Dedifferentiated amniotic fluid mesenchymal stem cell (primary cell): ENCODE results near the gene THSD7A.

Experiments
- DNase-seq: peaks from one replicate; pipeline ENCODE4 v3.0.0-alpha.2; 2016; ENCODE audit errors: extremely low spot score

The THSD7A gene

DNA sequence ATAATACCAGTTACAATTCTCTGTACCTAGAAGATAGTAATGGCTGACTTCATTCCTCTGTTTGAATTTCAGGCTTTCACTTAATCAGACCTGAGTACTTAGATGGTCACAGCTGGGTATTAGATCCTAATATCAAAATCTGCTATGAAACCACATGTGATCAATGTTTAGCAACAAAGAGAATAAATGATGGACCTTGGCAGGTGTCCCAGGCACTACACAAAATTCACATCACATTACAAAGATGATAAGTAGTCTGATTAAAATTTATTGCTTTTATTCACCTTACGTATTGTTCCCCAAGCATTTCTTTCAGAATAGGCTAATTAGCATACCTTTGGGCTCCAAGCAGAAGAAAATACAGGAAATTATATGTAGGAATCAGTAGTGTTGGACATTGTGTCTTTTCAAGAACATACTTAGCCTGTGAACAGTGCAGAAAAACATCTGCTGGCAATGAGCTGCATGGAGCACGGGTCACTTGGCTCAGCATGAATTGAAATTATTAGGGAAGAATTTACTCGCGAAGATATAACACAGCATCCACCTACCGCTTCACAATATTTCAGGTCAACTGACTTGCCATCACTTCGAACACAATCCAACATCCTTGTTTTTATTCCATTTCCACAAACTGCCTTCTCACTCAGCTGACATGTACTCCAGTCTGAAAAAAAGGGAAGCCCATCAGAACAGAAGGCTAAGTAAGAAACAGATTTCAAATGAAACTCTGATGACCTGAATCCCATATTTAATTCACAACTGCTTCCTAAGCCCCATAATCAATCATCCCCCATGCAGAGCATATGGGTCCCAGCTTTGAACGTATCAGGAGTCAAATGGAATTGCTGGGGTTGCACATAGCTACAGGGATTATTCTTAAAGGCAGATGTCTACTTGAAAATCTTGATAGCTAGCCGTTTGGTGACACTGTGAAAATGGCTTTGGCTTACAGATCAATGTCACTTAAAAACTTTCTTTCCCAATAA lies 421.0 kb downstream of the THSD7A start:
- no peak for DNase-seq

DNA sequence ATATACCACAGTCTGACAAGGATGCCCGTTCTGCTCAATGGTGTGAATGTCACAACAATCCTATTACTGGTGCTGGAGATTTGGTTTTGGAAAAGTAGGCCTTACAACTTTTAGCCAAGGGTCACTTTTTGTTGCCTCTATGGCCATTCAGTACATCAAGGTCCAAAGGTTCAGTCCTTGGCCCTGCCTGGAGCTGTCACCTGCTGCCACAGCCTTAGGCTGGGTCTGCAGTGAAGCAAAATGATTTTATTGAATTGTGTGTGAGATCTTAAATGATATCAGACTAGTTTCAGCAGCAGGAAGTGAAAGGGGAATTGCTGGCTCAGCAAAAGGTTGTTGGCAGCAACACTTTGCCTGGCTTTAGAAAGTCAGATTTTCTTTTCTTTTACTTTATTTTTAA lies 427.6 kb downstream of the THSD7A start:
- DNase-seq, result no peak

DNA sequence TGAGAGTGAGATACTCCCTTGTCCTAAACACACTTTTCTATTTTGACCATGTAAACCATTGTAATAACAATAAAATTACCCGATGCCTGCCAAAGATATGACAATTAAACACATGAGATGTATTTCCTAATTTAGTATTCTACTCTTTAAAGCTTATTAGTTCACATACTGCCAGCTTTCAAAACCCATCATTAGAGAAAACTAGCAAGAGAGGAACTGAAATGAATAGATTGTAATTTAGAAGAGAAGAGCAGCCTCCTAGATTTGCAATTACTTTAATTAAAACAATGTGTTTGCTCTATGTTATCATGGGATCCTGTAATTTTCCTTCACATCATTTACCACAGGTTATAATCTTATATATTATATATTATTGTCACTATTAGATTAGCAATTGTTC lies 428.2 kb downstream of the THSD7A start:
- no peak for DNase-seq

DNA sequence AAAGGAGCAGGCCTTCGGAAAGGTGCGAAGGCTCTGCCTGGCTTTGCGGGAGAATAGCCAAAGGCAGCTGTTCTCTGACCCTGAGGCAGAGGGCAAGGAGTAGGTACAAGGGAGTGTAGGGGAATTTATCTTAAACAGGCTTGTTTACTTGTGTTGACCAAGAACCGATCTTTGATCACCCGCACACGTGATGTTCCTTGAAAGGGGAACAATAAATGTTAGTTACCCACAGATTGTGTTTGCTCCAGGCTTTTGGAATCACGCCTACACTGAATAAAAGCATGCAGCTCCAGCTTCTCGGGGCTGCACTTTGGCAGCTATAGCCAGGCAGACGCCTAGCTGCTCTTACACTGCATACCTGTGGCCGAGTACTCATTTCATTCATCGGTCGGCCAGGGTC lies 437.6 kb downstream of the THSD7A start:
- DNase-seq, result no peak

DNA sequence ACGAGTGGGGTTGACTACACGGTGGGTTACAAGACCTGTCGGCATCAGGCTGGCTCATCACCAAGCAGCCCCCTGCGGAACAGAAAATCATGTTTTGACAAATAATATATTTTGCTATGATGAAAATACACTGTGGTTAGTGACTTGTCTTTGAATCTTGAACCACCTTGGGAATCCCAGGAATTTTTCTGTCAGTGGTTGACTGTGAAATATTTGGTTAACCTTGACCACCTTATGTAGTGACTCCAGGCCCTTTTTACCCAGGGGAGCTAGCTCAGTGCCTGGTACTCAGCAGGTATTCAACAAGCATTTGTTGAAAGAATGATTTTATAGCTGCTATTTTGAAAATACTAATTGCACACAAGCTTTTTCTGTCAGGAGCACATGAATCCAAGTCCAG lies 452.4 kb downstream of the THSD7A start:
- DNase-seq, result no peak

DNA sequence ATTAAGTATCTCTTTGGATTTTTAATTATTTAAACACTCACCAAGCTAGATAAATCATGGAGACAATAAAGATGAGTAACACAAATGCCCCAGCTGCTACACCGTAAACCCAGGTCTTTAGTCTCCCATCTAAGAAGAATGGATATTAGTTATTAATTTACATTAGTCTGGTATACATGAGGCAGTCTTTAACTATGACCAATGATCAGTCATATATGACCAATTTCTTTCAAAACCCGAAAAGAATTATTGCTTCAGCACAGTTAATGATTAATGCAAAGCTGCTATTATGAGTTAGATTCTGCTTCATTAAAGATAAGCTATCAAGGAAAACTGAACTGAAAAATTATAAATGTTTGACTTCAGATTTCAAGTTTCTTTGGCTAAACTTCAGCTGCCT lies 455.5 kb downstream of the THSD7A start:
- no peak for DNase-seq

DNA sequence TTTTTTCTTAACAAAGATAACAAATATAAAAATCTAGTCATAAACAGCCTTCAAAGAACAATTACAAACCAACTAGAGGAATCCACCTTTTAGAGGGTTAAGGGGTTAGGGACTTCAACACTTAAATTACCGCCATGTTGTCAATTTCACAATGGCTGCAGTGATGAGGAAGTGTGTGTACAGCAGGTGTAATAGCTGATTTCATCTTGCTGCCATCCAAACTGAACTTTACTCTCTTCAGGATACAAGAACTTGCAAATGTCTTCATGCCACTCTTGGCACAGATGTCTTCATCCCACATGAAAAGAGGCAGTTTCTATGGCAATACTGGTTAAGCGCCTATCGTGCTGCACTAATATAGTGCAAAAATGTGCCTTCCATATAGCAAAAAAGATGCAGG lies 457.4 kb downstream of the THSD7A start:
- no peak for DNase-seq

DNA sequence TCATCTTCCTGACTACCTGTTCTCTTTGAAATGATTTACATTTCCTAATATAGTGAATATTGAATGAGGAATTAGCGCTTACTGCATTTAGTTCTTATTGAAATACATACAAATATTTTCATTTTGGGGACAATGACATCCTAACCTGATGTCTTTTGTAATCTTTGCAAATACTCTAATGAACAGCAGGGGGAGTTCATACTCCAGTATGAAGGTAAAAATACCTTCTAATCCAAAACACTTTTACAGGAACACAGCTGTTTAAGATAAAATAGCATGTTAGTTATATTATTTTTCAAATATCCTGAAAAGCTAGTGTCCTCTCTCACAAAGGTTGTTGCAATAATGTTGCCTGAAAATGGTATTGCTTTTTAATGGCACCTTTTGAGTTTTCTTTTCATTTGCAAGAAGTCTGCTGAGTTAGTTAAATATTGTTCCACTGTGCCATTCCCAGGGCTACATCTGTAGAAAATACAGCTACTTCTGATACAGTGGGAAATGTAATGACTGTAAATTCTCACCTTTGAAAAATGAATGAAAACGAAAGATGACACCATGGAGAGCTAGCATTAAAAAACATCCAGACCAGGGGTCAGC lies 458.4 kb downstream of the THSD7A start:
- DNase-seq, result no peak

DNA sequence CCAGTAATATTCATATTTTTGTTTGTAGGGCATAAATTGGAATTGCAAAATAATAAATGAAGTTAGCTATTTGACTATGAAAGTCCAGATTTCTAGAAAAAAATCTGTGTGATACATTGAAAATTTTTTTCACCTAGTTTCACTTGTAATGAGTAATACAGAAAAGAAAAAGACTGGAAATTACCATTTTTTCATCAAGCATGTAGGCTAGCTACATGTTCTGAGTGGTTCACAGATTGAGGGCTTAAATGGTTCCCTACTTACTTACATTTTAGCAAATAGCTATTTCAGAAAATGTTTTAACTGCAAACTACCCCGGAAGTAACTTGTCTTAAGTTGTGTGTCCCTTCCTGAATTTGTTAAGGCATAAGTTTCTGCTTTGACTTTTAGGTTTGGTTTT lies 462.3 kb downstream of the THSD7A start:
- DNase-seq, result no peak

DNA sequence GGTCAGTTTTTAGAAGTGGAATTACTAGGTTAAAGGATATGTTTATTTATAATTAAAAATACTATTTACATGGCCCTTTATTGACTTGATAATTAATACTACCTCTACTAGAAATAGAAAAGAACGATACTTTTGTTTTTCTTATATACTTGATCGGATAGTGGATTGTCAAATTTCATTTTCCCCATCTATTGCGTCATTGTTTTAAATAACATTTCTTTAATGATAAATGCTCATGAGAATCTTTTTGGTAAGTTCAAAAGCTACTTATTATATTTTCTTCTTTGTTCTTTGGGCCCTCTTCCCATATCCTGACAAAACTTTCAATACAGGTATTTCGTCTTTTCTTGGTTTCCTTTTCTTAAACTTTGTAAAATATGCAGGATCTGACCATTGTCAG lies 465.9 kb downstream of the THSD7A start:
- DNase-seq, result no peak

DNA sequence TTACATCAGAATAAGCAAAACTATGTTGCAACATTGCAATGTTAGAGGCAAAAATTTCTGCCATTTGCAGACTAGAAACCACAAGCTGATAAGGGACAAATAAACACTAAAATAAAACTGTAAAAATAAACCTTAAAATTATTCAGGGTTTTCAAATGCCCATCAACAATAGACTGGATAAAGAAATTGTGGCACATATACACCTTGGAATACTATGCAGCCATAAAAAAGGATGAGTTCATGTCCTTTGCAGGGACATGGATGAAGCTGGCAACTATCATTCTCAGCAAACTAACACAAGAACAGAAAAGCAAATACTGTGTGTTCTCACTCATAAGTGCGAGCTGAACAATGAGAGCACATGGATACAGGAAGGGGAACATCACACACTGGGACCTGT lies 473.4 kb downstream of the THSD7A start:
- DNase-seq, result no peak

DNA sequence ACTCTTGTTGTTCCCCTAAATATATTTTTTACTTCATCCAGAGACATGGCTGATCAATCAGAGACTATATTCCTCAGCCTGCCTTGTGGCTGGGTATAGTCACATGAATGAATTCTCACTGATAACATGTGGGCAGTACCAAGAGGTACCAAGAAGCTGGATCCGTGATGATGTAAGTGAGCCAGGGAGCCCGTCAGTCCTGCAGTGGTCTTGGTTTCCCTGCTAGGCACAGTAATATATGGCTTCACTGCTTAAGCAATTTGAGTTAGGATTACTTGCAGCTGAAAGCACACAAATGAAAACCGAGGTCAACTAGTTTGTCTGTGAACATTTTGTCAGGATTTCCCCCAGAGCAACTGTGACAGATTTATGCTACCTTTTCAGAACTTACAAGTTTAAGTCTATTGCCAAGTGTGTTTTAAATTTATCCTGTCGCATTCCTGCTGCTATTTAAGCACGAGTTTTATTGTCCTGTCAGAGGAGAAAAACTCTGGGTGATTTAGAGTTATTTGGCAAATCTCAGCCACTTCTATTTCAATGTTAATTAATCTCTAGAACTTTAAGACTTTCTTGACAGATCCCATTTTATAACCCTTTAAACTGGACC lies 476.5 kb downstream of the THSD7A start:
- no peak for DNase-seq

DNA sequence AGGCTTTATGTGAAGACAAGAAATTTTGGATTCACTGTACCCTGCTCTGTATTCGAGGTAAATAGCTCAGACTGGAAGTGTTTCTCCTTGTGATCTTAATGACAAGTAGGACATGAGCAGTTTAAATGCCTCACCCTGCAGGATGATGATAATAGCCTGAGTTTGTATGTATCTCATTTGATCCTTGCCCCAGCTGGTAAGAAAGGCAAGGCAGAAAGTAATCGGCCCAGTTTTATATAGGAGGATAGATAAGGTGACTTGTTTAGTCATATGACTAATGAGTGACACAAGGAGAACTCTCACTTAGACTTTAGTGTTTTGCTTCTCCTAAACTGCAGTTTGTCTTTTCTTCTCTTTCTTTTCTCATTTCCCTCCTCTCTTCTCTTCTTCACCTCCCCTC lies 485.7 kb downstream of the THSD7A start:
- DNase-seq, result no peak

DNA sequence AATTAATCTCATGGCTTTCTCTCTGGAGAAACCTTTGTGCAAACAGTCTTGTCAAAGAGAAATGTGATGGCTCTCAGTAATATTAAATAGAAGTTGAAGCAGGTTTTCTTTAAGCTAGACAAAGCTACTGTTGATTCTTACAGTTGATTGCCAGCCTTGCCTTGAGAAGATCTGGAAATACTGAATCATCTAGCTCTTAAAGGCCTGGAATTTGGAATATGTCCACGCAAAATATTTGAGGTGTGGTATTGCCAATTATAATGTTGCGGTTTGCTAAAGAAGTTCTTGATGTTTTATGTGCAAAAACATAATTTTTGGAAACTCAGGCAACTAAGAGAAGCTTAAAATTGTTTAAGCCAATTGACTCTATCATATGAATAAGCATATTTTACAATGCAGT lies 486.4 kb downstream of the THSD7A start:
- no peak for DNase-seq

DNA sequence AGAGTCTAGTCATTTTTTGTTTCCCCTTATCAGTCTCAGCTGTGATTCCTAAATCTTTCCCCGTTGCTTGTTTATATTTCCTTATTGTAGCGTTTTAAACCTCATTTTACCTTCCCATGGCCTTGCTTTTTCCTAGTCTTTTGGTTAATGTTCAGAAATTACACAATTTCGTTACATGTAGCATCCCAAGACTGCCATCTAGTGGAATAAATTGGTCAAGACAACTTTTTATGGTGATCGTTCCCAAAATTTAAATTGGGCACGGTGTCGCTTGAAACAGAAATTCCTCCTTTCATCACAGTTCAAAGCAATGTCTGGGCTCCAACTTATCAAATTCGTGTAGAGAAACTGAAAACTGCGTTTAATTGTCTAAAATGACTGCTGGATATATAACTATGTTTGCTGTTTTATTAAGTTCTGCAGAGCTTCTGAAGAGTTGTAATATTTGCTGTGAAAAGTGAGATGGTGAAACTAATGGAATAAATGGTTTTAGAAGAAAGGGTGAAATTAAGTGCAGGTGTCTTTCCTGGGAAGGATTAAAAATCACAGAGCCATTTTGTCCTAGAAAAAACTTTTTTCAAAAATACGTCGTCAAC lies 488.1 kb downstream of the THSD7A start:
- peak; percentile 80 for DNase-seq

DNA sequence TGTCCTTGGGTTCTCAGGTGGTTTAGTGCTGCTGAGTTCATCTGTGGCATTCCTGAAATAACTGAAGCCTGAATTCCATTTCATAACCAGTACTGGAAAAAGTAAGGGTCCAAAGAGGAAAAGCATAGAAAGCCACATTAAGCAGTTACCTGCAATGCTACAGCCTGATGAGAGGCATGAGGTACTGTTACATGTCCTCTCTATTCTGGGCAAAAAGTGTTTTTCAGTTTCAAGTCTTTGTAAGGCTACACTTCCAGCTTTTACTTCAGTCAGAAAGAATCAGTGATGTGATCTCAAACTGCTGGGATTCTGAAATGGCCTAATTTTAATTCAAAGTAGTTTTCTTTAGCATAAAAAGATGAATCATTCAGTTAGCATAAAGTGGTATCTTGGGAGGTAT lies 488.9 kb downstream of the THSD7A start:
- no peak for DNase-seq

DNA sequence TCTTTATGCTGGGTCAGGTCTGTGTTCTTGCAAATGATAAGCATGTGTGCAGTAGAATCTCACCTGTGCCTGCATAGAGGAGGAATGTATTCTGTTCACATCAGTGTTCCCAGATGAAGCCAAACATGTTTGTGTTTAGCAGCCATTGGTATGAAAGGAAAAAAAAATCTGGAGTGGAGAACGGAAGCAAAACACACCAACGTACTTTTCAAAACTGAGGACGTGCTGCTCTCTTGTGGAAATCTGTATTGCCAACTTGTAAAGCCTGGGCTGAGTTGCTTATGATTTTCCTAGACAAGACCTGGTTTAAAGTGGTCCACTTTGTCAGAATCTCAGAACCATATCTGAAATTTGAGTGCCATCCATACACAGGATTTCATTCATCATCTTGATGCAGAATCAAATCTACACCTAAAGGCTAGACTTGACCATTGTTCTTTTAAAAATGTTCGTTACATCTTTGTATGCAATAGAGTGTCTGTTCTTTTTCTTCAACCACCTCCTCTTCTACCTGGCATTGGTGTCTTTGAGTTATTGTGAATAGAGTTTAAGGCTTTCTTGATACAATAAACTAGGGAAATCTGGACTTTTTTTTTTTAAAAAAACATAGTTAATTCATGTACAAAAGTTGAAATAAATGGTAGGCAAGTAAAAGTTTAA lies 490.6 kb downstream of the THSD7A start:
- no peak for DNase-seq

DNA sequence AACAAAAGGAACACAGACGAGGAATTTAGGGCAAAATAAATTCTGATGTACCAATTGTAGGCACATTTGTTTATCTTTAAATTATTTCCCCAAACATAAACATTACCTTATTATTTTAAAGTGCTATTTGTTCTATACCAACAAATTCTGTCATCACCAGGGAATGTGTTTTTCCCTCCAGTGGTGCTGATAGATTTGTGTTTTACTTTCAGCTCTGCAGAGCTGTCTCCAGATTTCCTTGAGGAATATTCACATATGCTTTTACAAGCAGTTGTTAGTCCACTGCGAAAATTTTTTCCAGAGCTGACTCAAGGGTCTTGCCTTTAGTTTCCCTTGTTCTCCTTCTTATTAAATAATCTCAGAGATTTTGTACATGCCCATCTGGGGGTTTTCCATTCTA lies 495.6 kb downstream of the THSD7A start:
- no peak for DNase-seq

DNA sequence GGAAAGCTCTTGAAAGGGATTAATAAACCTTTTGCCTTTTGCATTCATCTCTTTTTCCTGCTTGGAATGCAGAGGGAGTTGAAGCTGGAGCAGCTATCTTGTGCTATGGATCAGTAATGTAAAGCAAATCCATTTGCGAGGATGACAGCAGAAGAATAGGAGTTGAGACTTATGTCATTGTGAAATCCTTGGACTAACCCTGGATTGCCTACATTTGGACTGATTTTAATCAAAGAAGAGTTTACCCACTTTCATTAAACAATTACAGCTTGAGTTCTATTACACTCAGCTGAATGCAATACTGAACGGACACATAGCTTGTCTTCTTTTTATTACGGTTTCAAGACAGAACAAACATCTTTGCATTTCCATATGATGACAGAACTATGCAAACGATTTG lies 496.1 kb downstream of the THSD7A start:
- DNase-seq, result no peak

DNA sequence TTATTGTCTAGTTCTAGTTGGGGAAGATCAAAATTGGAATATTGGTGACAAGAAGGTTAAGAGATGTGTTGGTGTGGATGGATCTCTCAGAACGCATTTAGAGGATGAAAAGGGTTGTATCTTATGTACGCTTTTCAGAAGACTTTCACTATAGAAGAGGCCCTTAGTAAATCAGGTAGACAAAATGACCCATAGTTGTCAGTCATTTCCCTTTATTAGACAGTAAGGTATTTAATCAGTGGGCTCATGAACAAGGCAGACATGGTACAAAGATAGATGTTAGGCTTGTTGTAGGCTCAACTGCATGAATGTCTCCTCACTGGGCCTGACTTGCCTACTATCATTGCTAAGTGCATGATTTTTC lies 499.2 kb downstream of the THSD7A start:
- DNase-seq, result no peak

DNA sequence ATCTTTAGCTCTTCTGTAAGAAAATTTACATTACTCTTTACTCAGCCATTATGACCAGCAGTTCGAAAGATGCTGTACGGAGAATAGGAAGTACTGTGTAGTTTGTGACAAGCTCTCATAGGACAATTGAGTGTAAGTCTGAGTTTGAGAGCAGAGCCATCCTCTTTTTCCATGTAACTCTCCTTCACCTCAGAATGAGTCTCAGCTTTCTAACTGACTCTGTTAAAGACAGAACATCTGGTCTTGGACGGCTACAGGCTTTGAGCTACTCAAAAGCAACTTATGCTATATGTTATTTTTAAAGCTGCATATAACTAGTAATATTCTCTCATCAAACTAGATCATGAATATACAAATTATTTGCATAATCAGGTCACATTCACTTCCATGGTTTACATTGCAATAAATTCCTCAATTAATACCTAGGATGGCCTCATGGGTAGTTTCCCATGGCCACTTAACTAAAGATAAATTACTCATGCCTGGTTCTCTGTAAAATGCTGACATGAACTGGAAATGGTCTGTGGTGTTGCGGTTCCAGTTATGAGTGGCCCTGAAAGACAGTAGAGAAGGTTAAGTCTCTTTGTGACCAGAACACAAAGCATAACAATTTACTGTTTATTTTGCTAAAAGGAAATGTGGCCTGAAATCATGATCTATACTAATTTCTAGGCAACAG lies 499.7 kb downstream of the THSD7A start:
- no peak for DNase-seq
